GM12878 (cell line): ENCODE results near the gene TMTC3. TPM values are rescaled to one million over a fixed set of nuclear protein-coding genes. Genes with fewer than 3 reads are reported as not detected.

Source experiments
- ATAC-seq: fragments of 200-7000 bp; cut with Tn5 transposase; 3 replicates; pipeline ENCODE4 v1.9.1; 2020; ENCODE audit warnings: mild to moderate bottlenecking, moderate library complexity
- BruUV-seq: library from RNA; stranded (reverse); fragments of 400-500 nt; replicated peaks from 2 replicates; lab custom pipeline; 2021; lab: Mats Ljungman, UMichigan
- CTCF ChIA-PET: fragments of 300-600 bp; sonication (Branson Sonifier 250); formaldehyde crosslinking; extraction: SDS; loops from one replicate; lab custom pipeline; 2021; ENCODE audit warnings: inconsistent platforms; lab: Yijun Ruan, JAX
- POLR2A ChIA-PET: fragments of 350-600 bp; formaldehyde crosslinking; extraction: SDS; loops from one replicate; lab custom pipeline; 2021; ENCODE audit warnings: inconsistent platforms; lab: Charles Lee
- RAD21 ChIA-PET: fragments of 300-600 bp; sonication (Branson Sonifier 250); formaldehyde crosslinking; loops from one replicate; lab custom pipeline; 2023; ENCODE audit warnings: antibody characterized with exemption; ENCODE audit not compliant: unreplicated experiment; lab: Charles Lee
- SMC1A ChIA-PET: fragments of 300-600 bp; sonication (Branson Sonifier 250); formaldehyde crosslinking; loops from one replicate; lab custom pipeline; 2023; ENCODE audit not compliant: unreplicated experiment, uncharacterized antibody; lab: Charles Lee
- DNase-seq: peaks from one replicate; pipeline ENCODE4 v3.0.0-alpha.2; 2011; ENCODE audit warnings: low read depth, low spot score
- FAIRE-seq: peaks from 3 replicates; lab custom pipeline; 2011; peaks lifted over from hg19 to GRCh38; lab: Jason Lieb, UNC
- H2AFZ ChIP-seq: 2 replicates; pipeline ENCODE4 v1.6.0; 2011; ENCODE audit warnings: low read depth, low read length, control low read depth; ENCODE audit not compliant: control insufficient read depth
- H3K27ac ChIP-seq: 2 replicates; pipeline ENCODE4 v1.5.1; 2011; ENCODE audit warnings: control low read depth; ENCODE audit not compliant: control insufficient read depth, insufficient read depth
- H3K27me3 ChIP-seq, 2 experiments: replicated peaks in 1 of 2; 2 replicates each; pipeline versions ENCODE4 v1.6.0 to v1.6.1; 2011; ENCODE audit warnings: low read length in 1 of 2; ENCODE audit not compliant: control insufficient read depth in 2 of 2, insufficient read depth in 2 of 2
- H3K36me3 ChIP-seq, 2 experiments: 2 replicates each; pipeline ENCODE4 v1.5.1; 2011; ENCODE audit warnings: low read length in 1 of 2; ENCODE audit not compliant: control insufficient read depth in 2 of 2, insufficient read depth in 2 of 2
- H3K4me1 ChIP-seq: 2 replicates; pipeline ENCODE4 v1.6.1; 2011; ENCODE audit warnings: mild to moderate bottlenecking, low read length, moderate library complexity, mixed read lengths; ENCODE audit not compliant: control insufficient read depth, insufficient read depth
- H3K4me2 ChIP-seq: 2 replicates; pipeline ENCODE4 v1.6.0; 2011; ENCODE audit warnings: control low read depth; ENCODE audit not compliant: control insufficient read depth, insufficient read depth
- H3K4me3 ChIP-seq: fragments of 200-600 bp; sonication (generic); 2 replicates; pipeline ENCODE4 v1.5.1; 2016
- H3K79me2 ChIP-seq: 2 replicates; pipeline ENCODE4 v1.6.0; 2011; ENCODE audit warnings: low read length; ENCODE audit not compliant: control insufficient read depth, insufficient read depth
- H3K9ac ChIP-seq: 2 replicates; pipeline ENCODE4 v1.8.0; 2011; ENCODE audit warnings: low read length, control low read depth, mixed read lengths; ENCODE audit not compliant: control insufficient read depth, insufficient read depth
- H3K9me3 ChIP-seq: replicated peaks from 3 replicates; pipeline ENCODE4 v1.5.1; 2011; ENCODE audit warnings: mild to moderate bottlenecking, low read length; ENCODE audit not compliant: control insufficient read depth, insufficient read depth
- H4K20me1 ChIP-seq: 2 replicates; pipeline ENCODE4 v1.6.0; 2011; ENCODE audit not compliant: control insufficient read depth, insufficient read depth
- ATF7 ChIP-seq: fragments of 450-650 bp; IDR thresholded peaks from 2 replicates; pipeline ENCODE4 v1.6.1; 2016; ENCODE audit warnings: low read depth, mild to moderate bottlenecking
- LARP7 ChIP-seq: fragments of 450-650 bp; IDR thresholded peaks from 2 replicates; pipeline ENCODE4 v1.6.1; 2017; ENCODE audit warnings: mild to moderate bottlenecking
- RB1 ChIP-seq: fragments of 450-650 bp; formaldehyde crosslinking; IDR thresholded peaks from 2 replicates; pipeline ENCODE4 v1.6.1; 2017; ENCODE audit warnings: mild to moderate bottlenecking, borderline replicate concordance
- RCOR1 ChIP-seq: conservative IDR thresholded peaks from 2 replicates; pipeline ENCODE4 v1.6.1; 2012; ENCODE audit warnings: low read depth, low read length, improper control_type of control experiment
- SRF ChIP-seq, 2 experiments: IDR thresholded peaks; 2 replicates each; pipeline ENCODE4 v1.6.1; 2011; ENCODE audit warnings: low read depth in 2 of 2, low read length in 2 of 2, mild to moderate bottlenecking in 1 of 2, moderate library complexity in 1 of 2
- WGBS: methylation state at CpG from one replicate; pipeline ENCODE4 v1.1.6; 2016; ENCODE audit warnings: low lambda C conversion rate; ENCODE audit not compliant: insufficient replicate concordance, insufficient coverage; ENCODE audit errors: missing lambda C conversion rate; 5-methylcytosine and 5-hydroxymethylcytosine counted together
- in situ Hi-C: fragments of 300-500 bp; cut with MboI; formaldehyde crosslinking; loops from 9 replicates; pipeline ENCODE4 v1.14.3; 2018; ENCODE audit warnings: mixed read lengths
- intact Hi-C: fragments of 100-400 bp; cut with micrococcal nuclease; formaldehyde crosslinking; loops from one replicate; pipeline ENCODE4 v1.14.2; 2022; ENCODE audit not compliant: unreplicated experiment
- polyA plus RNA-seq, 11 experiments: library from polyadenylated mRNA; depleted of rRNA in 4 of 11; unstranded in 6 of 11; stranded (reverse) in 5 of 11; fragments of >200 nt; fragmentation: Nextera tagmentation in 4 of 11; fragmentation: Illumina TruSeq in 1 of 11; extraction: Ambion mirVana in 4 of 11; extraction: Trizol in 1 of 11; gene quantifications; 1 replicate in 1 of 11; 2 replicates in 10 of 11; pipeline versions ENCODE4 v1.2.1 to v1.2.3, GENCODE V29; 2011 to 2016; ENCODE audit warnings: inconsistent platforms in 2 of 11, missing spikeins in 2 of 11, low read depth in 1 of 11
- total RNA-seq, 4 experiments: library from RNA; depleted of rRNA in 3 of 4; stranded (reverse); fragments of >200 nt in 3 of 4; fragmentation: Illumina TruSeq in 1 of 4; extraction: Trizol in 1 of 4; gene quantifications; 2 replicates each; pipeline versions ENCODE4 v1.2.1 to v1.2.3, GENCODE V29; 2013 to 2021
- TF ChIP-seq, protein P1 (sequence below): fragments of 450-650 bp; formaldehyde crosslinking; IDR thresholded peaks from 2 replicates; pipeline ENCODE4 v1.4.0; 2022; ENCODE audit warnings: mild to moderate bottlenecking, moderate library complexity

The TMTC3 gene
- total and polyA plus RNA-seq, 10 of the 15 experiments (the other 5 are each of a cell fraction or from before 2014, with no cell fraction given), result 1.4 to 5.7 (median 3.5) TPM

DNA sequence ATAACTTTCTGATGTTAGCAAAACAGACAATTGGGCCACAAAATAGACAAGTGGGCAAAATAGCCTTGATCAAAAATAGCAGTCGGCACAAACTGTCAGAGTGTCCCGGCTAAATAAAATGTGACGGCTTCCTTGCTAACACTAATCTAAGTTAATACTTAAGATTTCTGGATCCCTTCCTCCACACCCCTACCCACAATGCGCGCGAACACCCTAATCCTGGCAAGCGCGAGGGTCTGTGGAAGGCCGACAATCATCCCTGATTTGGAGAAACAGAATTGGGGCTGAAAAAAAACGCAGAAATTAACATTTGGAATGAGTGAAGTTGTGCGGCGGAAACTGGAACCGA lies 708 bp upstream of the TMTC3 start:
- ChIA-PET RAD21 (interaction anchor here (0.7 to 0.9 kb wide), 2 partner anchors 253 to 876 kb away, joined by 3 read pairs; no protein-coding TSS in a partner anchor), POLR2A (interaction anchor here (1.0 to 1.5 kb wide), 2 partner anchors 9 to 103 kb away, joined by 3 to 4 read pairs; no protein-coding TSS in a partner anchor), CTCF (interaction anchor here (1.4 kb wide), 1 partner anchor 158 kb away, joined by 3 read pairs; no protein-coding TSS in a partner anchor), SMC1A (interaction anchor here (0.7 to 2.3 kb wide), 5 partner anchors 86 to 193 kb away, joined by 3 to 11 read pairs (median 4); no protein-coding TSS in a partner anchor)
- TF ChIP-seq SRF (IDR thresholded peaks at IDR 0.05; ENCODE audit: low read depth in 2 of 2, low read length in 2 of 2), result no peak
- TF ChIP-seq RCOR1, result no peak
- peak; percentile 74; the same call in 1 of the 2 replicates for TF ChIP-seq RB1
- Histone ChIP-seq H3K27me3 (no peaks in the 10 kb centered on the region), H2AFZ (peak overlapping the region; percentile 99), H3K9ac (peak overlapping the region; percentile 81), H3K36me3 (no peaks in the 10 kb centered on the region; a peak in 1 of 4 replicates), H3K4me2 (peak overlapping the region; percentile 85), H3K27ac (peak overlapping the region; percentile 68), H3K4me3 (peak overlapping the region; percentile 96), H3K4me1 (no peaks in the 10 kb centered on the region), H3K9me3 (no peaks in the 10 kb centered on the region), H3K79me2 (peaks cover 8% of the 10 kb centered on the region), H4K20me1 (no peaks in the 10 kb centered on the region)
- DNase-seq (no peak), ATAC-seq (no peak), FAIRE-seq (no peak)
- WGBS, result under 1% methylated on average over 13 of the region's 13 CpGs
- BruUV-seq, result TSS peak; percentile 75
- in situ Hi-C loops, result loop anchor here (25.0 kb wide), 1 partner anchor 1371 kb away; the partner anchor contains the start of gene GALNT4
- intact Hi-C loops, result loop anchor here (5.0 to 10.0 kb wide), 3 partner anchors 156 to 1383 kb away; partner anchors contain the start of genes GALNT4 and POC1B

DNA sequence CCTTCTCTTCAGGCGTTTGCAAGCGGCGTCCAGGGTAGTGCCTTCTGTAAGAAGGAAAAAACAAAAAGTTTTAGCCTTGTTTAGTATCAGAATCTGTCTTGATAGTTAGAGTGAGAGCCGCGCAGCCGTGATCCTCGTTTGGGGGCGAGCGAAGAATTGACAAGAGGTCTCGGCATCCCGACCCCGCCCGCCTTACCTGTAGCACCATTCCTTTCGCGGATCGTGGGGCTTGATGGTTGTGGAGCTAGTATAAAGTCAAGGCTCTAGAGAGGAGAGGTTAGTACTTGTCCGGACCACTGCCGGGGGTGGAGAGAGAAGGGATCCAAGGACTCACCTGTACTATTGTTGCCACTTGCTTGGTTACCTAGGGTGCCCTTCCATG lies 494 bp downstream of the TMTC3 start:
- intact Hi-C loops, result loop anchor here (5.0 to 10.0 kb wide), 3 partner anchors 155 to 1382 kb away; partner anchors contain the start of genes GALNT4 and POC1B
- Histone ChIP-seq H4K20me1 (no peaks in the 10 kb centered on the region), H2AFZ (peak overlapping the region; percentile 99), H3K27ac (peak overlapping the region; percentile 75), H3K4me3 (peak overlapping the region; percentile 96), H3K4me1 (no peaks in the 10 kb centered on the region), H3K27me3 (no peaks in the 10 kb centered on the region), H3K9ac (peak overlapping the region; percentile 81), H3K36me3 (no peaks in the 10 kb centered on the region), H3K4me2 (peak overlapping the region; percentile 70), H3K9me3 (no peaks in the 10 kb centered on the region), H3K79me2 (peaks cover 8% of the 10 kb centered on the region)
- ATAC-seq (peak; percentile 13), DNase-seq (no peak), FAIRE-seq (no peak)
- SMC1A ChIA-PET, result interaction anchor here (1.0 to 2.3 kb wide), 6 partner anchors 148 to 251 kb away, joined by 3 to 11 read pairs (median 4); no protein-coding TSS in a partner anchor
- BruUV-seq, result TSS peak; percentile 81
- CTCF ChIA-PET, result interaction anchor here (0.6 to 1.4 kb wide), 5 partner anchors 9 to 750 kb away, joined by 3 to 4 read pairs (median 3); no protein-coding TSS in a partner anchor
- POLR2A ChIA-PET, result interaction anchor here (0.6 to 1.5 kb wide), 5 partner anchors 10 to 157 kb away, joined by 3 to 4 read pairs (median 3); no protein-coding TSS in a partner anchor
- under 1% methylated on average over 17 of the region's 18 CpGs for WGBS
- in situ Hi-C loops, result loop anchor here (25.0 kb wide), 1 partner anchor 1370 kb away; the partner anchor contains the start of gene GALNT4
- RAD21 ChIA-PET, result interaction anchor here (1.0 to 1.3 kb wide), 2 partner anchors 12 to 14 kb away, joined by 3 read pairs; no protein-coding TSS in a partner anchor
- TF ChIP-seq LARP7 (peak; percentile 5; the same call in 1 of the 2 replicates), ATF7 (no peak)
- TF ChIP-seq, protein P1, sequence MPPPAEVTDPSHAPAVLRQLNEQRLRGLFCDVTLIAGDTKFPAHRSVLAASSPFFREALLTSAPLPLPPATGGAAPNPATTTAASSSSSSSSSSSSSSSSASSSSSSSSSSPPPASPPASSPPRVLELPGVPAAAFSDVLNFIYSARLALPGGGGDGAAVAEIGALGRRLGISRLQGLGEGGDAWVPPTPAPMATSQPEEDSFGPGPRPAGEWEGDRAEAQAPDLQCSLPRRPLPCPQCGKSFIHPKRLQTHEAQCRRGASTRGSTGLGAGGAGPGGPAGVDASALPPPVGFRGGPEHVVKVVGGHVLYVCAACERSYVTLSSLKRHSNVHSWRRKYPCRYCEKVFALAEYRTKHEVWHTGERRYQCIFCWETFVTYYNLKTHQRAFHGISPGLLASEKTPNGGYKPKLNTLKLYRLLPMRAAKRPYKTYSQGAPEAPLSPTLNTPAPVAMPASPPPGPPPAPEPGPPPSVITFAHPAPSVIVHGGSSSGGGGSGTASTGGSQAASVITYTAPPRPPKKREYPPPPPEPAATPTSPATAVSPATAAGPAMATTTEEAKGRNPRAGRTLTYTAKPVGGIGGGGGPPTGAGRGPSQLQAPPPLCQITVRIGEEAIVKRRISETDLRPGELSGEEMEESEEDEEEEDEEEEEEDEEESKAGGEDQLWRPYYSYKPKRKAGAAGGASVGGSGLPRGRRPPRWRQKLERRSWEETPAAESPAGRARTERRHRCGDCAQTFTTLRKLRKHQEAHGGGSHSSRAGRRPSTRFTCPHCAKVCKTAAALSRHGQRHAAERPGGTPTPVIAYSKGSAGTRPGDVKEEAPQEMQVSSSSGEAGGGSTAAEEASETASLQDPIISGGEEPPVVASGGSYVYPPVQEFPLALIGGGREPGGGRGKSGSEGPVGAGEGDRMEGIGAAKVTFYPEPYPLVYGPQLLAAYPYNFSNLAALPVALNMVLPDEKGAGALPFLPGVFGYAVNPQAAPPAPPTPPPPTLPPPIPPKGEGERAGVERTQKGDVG (CRISPR knock-in tag), result no peak
